ENCODE data around the gene SFXN5. TPM values are rescaled to one million over a fixed set of nuclear protein-coding genes. Genes with fewer than 3 reads are reported as not detected.
"Not testable (repeated sequence)": the region's sequence is repeated elsewhere in the genome, so short reads cannot be mapped to it uniquely, and the experiment has no call there.

Gene SFXN5
- total and polyA plus RNA-seq, 2 of the 8 experiments (the other 6 are each of a cell fraction or from before 2014, with no cell fraction given): 29.3 to 33.1 TPM

GRCh38 chr2:73119611-73120239 lies 48.2 kb upstream of the SFXN5 start:
- H2AFZ ChIP-seq (ENCODE audit: low read length); H4K20me1 ChIP-seq (replicated peaks in 1 of 2; ENCODE audit: control insufficient read depth in 1 of 2, insufficient read depth in 2 of 2, low read length in 2 of 2); H2BK20ac ChIP-seq (ENCODE audit: low read length); H2BK12ac ChIP-seq (ENCODE audit: low read depth, low read length); H3K36me3 ChIP-seq (ENCODE audit: control insufficient read depth in 2 of 4, insufficient read depth in 4 of 4, low read length in 3 of 4); DNase-seq (ENCODE audit: low read depth in 1 of 2, low spot score in 2 of 2); H3K79me1 ChIP-seq (ENCODE audit: low read depth, low read length); H2BK5ac ChIP-seq (ENCODE audit: low read depth, low read length); H3K14ac ChIP-seq (ENCODE audit: insufficient read length); H2BK120ac ChIP-seq (replicated peaks; ENCODE audit: low read depth, low read length); H3K27me3 ChIP-seq (replicated peaks in 1 of 4; ENCODE audit: control insufficient read depth in 3 of 4, extremely low read depth in 1 of 4, insufficient read depth in 3 of 4, low read length in 3 of 4); H4K5ac ChIP-seq (ENCODE audit: insufficient read length, low read depth, low read length); FAIRE-seq; POLR2A ChIA-PET (ENCODE audit: partially characterized antibody); H3K4ac ChIP-seq (replicated peaks; ENCODE audit: insufficient read length, low read depth, low read length); H3K4me3 ChIP-seq (ENCODE audit: extremely low read depth in 1 of 4, insufficient read depth in 2 of 4, low read depth in 3 of 4, low read length in 4 of 4); H3K4me2 ChIP-seq (ENCODE audit: insufficient read depth in 1 of 2, low read depth in 2 of 2, low read length in 2 of 2); H2BK15ac ChIP-seq (ENCODE audit: low read length); H3K9me3 ChIP-seq (ENCODE audit: insufficient read depth in 2 of 2, low read depth in 1 of 2, low read length in 1 of 2); H3K9ac ChIP-seq (replicated peaks in 1 of 4; ENCODE audit: extremely low read depth in 1 of 4, low read depth in 3 of 4, low read length in 3 of 4); H2AK5ac ChIP-seq (ENCODE audit: low read depth, low read length); H3K27ac ChIP-seq (ENCODE audit: low read depth, low read length); H3K56ac ChIP-seq (replicated peaks; ENCODE audit: insufficient read length, low read depth, low read length); H3K18ac ChIP-seq (ENCODE audit: extremely low read depth, low read length); H3K4me1 ChIP-seq (replicated peaks in 1 of 4; ENCODE audit: control insufficient read depth in 3 of 4, insufficient read depth in 4 of 4, low read length in 3 of 4); H4K8ac ChIP-seq (ENCODE audit: extremely low read depth, insufficient read depth, low read length); H3K79me2 ChIP-seq (ENCODE audit: control insufficient read depth in 1 of 2, insufficient read depth in 2 of 2, low read length in 2 of 2); H3K23me2 ChIP-seq (ENCODE audit: low read depth, low read length); H4K91ac ChIP-seq (replicated peaks; ENCODE audit: insufficient read length, low read length); H3K23ac ChIP-seq (ENCODE audit: insufficient read length): not testable (repeated sequence)
- CTCF ChIA-PET (ENCODE audit: partially characterized antibody): interaction anchor here (2.2 kb wide), 1 partner anchor 57 kb away, joined by 8 read pairs; no protein-coding TSS in a partner anchor
- 86% methylated on average over 11 of the region's 11 CpGs; no CpG with 5 or more reads in 1 of the 2 experiments for WGBS, 2 experiments (ENCODE audit: extremely low coverage in 1 of 2, insufficient coverage in 1 of 2, insufficient read length in 1 of 2, insufficient replicate concordance in 2 of 2, low coverage in 1 of 2, low lambda C conversion rate in 2 of 2, missing lambda C conversion rate in 1 of 2)
